Stimulated activated CD4-positive, alpha-beta T cell treated with anti-CD3 and anti-CD28 coated beads, Interleukin-4, amount 100 ng/mL, for 48 hours (primary cell): ENCODE measurements around the gene EGFL8.
"Not testable (repeated sequence)": the region's sequence is repeated elsewhere in the genome, so short reads cannot be mapped to it uniquely, and the experiment has no call there.

Experiments
- DNase-seq, 2 donors: peaks; one replicate each; pipeline ENCODE4 v3.0.0-alpha.2; 2020; ENCODE audit warnings: low read depth in 2 of 2

Gene EGFL8

DNA sequence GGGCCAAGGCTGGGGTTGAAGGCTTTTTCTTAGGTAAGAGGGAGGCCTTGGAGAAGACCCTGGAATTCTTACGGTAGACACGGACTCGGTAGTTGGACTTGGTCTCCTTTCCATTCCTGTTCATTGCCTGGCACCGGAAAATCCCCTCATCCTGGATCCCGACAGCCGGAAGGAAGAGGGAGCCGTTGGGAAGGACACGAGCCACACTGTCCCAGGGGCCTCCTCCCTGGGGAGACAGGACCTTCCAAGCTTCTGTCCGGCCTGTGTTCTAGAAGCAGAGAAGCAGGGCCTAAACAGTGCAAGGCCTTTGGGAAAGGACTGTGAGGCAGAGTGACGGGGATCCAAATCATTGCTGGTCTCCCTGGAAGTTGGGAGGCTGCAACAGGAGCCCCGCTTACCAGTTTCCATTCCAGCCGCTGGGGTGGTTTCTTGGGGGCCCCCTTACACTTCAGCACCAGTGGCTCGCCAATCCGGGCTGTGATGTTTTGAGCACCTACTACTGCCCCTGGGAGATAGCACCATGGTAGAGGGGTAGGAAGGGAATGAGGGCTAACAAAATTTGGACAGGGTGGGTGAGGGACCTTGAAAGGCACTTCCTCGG is 19.2 kb downstream of the EGFL8 start:
- no peak for DNase-seq

DNA sequence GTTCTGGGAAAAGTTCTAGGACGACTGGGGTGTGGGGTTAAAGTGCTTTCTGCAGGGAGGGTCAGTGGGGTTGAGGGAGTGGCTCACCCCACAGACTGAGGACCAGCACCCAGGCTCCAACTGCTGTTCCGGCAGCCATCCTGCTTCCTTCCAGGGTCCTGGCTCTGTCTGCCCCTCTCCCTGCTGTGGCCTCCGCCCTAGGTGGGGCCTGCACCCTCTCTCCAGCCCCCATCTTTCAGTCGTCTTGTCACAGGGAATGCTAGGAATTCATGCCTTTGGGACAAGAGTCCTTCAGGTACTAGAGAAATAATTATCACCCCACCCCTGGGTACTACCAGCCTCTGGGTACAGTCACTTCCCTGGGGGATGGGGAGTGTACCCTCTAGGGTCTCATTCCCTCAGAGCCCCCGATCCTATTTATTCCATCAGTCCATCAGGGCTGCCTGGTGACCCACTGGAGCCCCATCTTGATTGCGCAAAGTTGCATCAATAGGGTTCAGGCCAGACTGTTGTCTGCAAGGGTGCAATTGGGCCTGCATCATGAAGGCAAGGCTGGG is 19.8 kb downstream of the EGFL8 start, which contains the start of gene AGER:
AGER (minus strand) TSS at position 170 of the 557 bp plus-strand sequence; CDS start at position 139, 31 bp downstream.
- DNase-seq = no peak

DNA sequence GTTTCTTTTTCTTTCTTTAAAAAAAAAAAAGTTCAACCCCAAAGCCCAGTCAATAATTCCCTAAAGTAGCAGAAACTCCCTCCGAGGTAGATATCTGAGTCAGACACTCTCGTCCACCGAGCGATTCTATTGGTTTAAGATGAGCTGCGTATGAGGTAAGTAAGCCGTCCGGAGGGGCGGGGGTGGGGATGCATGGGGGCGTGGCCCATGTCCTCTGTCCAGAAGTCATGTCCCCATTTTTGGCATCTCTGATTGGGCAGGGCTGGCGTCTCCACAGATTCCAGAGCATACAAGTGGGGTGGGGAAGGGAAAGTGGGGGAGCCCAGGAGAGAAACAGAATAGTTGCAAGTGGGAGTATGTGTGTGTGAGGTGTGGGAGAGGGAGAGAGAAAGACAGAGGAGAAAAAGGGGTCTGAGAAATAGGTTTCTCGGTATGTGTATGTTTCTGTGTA is 21.3 kb downstream of the EGFL8 start:
- DNase-seq = peak; percentile 40 to 58

DNA sequence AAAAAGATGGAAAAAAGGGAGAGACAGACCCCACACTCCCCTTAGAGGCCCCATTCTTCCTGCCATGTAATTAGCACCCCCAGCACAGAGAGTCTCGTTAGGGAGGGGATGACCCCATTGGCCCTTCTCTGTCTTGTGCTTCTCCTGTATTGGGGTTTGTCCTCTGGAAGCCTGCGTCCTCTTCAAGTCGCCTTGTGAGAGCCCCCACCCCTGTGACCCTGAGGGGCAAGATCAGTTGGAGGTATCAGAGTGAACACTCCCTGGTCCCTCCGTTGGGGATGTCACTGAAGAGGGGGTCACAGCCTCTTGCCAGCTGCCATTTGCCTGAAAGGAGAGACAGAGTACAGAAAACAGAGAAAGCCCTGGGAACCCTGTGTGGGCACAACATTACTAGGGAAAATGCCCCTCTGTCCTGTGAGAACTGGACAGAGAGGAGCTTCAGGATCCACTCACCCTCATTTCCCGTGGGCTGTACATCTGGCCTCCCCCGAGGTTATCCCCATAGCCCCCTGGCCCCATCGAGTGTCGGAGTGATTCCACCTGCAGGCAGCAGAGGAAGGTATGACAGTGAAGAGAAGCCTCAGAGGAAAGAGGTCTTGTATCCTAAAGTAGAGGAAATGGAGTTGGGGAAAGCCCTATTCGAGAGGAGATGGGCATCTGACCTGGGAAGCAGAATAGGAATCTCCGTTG is 21.9 kb downstream of the EGFL8 start:
- DNase-seq = not testable (repeated sequence)

DNA sequence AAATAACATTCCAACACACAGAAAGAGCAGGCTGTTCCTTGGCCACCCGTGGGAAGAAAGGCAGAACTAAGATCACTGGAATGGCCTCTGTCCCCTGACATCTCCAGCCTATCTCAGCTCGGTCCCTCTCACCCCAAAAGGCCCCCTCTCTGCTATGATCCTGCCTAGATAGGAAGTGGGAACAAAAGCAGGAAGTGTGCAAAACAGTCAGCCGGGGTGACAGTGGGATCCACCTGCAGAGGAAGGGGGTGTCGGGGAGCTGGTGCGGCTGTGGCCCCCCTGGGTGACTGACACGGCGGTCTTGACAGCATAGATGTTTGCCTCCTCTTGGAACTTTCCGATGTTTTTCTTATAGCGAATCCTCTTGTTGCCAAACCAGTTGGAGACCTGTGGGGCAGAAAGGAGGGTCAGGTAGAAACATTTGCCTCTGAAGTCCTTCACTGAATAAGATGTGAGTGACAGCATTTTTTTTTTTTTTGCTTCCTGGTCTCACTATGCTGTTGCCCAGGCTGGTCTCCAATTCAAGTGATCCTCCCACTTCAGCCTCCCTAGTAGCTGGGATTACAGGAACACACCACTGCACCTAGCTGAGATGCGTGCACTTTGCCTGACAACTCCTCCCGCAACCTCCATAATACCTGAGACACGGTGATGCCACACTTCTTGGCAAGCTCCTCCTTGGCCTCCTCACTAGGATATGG is 22.8 kb downstream of the EGFL8 start:
- no peak for DNase-seq

DNA sequence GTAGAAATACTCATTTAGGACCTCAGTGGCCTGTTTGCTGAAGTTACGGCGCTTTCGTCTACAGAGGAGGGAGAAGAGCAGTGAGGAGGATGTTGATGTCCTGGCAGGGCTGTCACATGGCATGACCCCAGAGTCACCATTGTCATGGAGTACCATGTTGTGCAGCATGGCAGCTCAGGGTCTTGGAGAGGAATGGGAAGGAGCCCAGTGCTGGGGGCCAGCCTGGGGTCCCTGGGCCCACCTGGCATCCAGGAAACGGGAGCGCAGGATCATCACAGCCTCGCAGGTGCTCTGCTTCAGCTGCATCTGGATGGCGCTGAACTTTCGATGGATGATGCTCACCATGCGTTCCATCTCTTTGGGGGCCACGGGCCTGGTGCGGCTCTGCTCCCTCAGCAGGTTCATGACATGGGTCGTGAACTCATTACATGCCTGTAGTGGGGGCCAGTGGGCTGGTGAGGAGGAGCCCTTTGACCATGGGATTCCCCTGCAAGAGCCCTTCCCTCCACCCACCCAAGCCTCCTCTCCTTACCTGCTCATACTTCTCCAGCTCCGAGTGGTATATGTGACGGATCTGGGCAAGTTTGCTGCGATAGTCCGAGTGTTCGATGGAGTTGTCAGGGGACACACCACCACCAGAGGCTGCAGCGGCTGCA is 23.5 kb downstream of the EGFL8 start:
- DNase-seq = not testable (repeated sequence)

DNA sequence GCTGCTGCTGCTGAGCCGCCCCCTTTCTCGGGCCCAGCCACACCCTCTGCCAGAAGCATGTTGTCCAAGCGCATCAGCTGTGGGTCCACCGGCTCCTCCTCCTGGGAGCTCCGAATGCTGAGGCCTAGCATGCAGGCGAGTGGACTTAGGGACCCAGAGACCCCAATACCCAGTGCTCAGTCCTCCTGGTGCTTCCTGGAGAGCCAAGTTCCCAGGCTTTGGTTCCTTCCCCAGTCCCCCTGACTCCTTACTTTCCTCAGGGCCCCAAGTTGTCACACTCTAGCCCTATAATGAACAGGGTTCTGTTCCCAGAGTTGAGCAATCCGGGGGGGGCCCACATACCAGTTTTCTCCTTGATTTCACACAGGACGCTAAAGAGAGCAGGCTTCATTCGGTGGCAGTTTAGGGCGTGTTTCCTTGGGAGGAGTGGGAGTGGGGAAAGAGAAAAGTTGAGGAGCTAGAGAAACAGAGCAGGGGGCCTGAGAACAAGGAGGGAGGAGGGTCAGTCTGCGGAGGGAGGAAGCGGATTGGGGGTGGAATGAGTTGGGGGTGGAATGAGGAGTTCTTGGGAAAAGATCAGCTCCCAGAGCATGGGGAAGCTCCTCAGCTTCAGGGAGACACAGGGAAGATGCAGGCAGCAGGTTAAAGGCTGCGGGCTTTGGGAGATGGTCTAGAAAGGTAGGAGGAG is 24.1 kb downstream of the EGFL8 start:
- no peak for DNase-seq

DNA sequence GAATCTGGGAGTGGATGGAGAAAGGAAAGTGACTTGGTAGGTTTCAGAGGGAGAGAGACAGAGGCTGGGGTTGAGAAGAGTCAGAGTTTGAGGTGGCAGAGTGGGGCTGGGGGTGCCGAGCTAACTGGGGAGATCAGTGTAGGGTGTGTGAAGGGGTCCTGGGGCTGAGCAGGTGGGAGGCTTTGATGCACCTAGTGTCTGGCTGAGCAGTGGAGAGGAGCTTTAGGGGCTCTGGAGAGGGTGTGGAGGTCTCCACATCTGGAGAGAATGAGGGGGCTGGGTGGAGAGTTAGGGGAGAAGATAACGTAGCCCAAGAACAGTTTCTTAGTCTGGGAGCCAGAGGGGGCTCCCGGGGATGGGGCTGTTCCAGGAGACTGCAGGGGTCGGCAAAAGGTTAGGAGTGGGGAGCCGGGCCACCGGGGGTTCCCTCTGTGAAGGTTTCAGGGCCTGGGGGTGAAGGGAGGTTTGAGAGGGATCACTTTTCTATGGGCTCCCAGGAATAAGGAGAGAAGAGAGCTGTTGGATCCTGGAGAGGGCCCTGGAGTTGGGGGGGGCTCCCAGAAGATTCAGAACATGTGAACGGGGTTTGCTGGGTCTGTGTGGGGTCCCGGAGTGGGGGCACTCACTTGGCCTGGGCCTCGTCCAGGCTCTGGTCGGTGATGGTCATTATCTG is 24.8 kb downstream of the EGFL8 start:
- DNase-seq = no peak

DNA sequence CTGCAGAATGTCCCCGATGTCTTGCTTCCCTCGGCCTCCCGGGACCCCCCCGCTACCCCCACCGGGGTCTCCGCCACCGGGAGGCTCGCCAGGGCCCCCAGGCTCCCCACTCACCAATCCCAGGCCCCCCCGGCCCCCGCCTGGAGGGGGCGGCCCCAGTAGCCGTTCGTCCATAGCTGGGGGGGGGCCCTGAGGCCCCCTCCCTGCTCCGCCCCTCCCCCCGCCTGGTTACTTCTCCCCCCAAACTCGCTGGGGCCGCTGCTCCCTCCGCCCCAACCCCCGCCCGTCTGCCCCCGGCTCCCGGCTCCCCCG is 25.3 kb downstream of the EGFL8 start:
- DNase-seq = no peak

DNA sequence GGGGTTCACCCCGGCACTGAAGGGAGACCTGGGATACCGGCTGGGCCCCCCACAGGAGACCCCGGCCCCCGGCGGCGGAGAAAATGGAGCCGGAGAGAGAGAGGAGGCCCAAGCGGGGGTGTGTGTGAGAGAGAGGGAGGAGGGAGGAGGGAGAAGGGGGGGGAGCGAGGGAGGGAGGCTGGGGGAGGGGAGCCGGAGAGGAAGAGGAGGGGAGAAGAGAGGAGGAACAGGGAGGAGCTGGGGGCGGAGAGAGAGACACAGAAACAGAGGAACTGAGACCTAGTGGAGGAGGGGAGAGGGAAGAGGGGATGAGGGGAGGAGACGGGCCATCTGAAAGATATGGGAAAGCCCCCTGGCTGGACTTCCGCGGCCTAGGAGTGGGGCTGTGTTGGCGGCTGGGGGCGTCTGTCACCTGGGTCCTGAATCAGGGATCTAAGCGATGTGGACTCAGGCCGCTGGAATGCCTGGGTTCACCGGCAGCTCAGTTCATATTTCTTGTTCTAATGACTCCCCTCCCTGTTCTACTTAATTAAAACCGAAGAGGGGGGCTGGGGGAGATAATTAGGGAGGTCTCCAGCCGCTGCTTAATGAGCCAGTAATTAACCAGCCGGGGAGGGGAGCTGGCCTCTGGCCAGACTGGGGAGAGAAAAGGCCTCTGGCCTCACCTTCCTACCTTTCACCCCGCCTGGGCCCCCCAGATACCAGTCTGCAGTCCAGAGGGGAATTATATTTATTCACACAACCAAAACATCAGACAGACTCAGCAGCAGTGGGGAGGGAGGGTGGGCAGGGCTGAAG is 25.9 kb downstream of the EGFL8 start, which contains the start of gene PBX2:
PBX2 (minus strand) TSS at position 149 of the 798 bp plus-strand sequence. CDS start 287 bp downstream, outside the sequence.
- DNase-seq = peak; percentile 68 to 86

DNA sequence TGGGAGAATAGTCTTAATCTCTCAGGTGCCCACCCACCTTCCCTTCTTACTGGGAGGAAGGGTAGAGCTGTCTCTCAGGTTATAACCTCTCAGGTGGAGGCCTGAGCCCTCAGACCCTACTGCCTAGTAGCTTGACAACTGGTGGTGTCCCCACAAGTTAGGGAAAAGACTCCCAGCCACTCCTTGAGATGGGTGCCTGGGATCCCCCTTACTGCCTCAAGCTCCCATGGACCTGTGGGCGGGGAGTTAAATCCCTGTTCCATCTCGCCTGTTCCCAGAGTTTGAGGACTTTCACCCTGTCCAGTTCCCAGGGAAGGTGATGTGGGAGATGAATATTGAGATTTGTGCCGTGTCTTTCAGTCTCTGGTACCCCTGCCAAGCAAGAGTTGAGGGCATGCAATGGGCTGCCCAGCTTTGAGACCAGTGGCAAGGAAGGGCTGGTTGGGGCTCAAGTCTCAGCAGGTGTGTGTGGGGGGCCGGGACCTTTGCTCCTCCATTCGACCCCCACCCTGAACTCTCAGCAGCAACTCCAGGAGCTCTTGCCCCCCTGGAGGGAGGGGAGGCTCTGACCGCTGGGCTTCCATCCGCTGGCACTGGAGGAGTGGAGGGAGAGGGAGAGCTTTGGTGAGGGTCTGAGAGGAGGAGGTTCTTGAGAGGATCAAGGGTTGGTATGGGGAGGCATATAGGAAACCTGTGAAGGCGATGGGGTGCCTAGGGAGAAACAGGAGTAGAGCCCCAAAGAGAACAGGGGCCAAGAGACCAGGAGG is 26.7 kb downstream of the EGFL8 start:
- no peak for DNase-seq

DNA sequence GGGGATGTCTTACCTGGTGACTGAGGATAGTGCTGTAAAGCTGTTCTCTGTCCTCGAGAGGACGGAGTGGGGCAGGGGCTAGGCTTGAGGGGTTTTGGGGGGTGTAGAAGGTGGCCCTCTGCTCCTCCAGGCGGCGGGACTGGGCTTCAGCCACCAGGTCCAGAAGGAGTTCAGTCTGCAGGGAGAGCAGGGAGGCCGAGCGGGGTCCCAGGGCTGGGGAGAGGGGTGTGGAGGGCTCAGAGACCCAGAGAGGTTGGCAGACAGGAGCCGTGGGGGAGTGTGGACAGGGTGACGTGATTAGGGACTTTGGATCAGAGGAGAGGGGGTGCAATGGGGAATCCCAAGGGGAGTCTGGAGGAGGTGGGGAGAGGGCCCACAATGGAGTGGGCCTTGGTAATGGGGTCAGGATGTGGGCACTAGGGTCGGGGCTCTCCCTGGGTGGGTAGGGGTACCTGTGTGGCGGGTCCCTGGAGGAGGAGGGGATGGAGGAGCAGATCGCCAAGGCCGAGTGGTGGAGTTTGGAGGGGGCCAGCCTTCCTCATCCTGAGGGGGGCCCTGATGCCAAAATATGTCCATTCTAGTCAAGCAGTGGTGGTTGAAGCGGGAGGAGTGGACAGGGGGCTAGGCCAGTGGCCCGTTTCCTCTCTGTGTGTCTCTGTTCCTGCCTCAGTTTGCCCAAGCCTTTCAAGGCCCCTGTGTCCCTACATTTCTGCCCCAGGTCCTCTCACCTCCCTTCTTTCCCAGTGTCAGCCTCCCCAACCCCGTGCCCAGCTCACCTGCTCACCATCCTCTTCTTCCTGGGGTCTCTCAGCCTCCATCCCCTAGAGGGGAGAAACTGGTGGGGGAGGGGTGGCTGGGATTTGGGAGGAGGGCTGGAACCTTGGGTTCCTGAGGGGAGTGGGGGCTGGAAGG is 27.6 kb downstream of the EGFL8 start:
- no peak for DNase-seq

DNA sequence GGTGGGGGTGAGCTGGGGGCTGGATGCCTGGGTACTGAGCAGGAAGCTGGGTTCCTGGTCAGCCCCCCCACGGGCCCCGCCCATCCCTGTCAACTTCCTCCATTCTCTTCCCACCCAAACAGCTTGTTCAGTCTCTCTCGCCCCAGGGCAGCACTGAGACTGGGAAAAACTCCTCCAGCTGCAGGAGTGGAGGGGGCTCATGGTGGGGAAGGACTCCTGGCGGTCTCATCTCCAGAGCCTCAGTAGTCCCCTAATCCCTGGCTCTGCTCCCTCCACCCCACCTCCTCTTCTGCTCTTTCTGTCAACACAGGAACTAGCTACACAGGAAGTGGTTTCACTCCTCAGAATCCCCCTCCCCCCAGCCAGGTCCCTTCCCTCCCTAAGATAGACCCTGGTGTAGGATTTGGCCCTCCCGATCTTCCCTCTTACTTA is 28.2 kb downstream of the EGFL8 start, which contains the start of gene GPSM3:
GPSM3 (minus strand) TSS at position 36 of the 432 bp plus-strand sequence. CDS start 130 bp downstream, outside the sequence.
- peak in 1 of 2 donors; percentile 48 for DNase-seq

DNA sequence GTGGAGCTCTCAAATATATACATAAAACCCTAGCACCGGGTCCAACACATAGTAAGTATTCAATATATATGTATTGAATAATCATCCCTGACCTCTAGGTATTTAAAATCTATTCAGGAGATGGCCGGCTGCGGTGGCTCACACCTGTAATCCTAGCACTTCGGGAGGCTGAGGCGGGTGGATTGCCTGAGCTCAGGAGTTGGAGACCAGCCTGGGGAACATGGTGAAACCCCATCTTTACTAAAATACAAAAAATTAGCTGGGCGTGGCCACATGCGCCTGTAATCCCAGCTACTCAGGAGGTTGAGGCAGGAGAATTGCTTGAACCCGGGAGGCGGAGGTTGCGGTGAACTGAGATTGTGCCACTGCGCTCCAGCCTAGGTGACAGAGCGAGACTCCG is 28.7 kb downstream of the EGFL8 start:
- DNase-seq = not testable (repeated sequence)

DNA sequence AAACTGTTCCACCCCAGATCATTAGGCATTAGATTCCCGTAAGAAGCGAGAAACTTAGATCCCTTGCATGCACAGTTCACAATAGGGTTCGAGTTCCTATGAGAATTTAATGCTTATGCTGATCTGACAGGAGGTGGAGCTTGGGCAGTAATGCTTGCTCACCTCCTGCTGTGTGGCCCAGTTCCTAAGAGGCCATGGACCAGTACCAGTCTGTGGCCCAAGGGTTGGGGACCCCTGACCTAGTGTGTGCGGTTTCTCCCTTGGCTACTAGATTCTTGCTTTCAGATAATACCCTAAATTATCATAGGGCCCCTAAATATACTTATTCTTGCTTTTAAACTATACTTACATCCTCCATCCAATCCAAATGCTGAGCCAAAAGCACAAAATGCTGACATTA is 30.0 kb downstream of the EGFL8 start:
- no peak for DNase-seq

DNA sequence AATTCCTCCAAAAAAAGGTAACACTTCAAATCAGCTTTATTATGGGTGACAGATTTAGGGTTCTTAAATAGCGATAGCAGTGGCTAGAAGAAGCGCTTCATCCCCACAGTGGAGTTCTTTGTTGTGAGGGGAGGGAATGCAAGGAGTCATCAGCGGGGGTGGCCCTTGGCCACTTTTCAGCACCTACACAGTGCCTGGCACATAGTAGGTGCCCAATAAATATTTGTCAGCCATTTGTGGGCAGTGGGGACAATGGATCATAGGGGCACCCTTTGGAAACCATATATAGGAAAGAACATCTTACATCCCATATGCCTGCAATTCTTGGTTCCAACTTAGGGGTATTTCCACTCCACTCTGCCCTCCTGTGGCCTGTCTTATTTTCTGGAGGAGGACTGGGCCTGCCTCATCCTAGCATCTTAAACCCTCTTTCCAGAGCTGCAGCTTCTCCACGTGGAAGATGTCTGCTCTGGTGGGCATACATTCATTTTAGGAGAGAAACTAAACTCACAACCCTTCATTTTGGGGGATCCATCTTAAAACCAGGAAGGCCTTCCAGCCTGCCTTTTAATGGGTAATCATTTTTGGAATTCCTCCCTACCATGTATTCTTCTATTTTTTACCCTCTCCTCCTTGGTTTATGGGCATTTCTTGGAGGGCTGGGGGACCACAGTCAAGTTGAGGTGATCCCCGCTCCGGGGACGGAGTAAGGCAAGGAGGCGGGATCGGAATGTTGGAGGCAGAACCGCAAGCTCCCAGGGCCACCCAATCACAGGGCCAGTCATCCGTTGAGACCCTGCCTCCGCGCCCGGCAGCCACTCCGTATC is 30.6 kb downstream of the EGFL8 start:
- no peak for DNase-seq

DNA sequence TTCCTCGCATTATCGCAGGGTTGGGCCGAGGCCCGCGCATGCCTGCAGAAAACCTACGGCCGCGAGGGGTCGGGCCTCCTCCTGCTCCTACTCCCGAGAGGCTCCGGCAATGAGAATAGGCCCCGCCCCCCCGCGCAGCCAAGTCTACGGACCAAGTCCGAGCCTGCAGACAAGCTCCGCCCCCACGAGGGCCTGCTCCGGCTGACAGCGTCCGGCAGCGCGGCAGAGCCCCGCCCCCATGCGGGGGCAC is 31.2 kb downstream of the EGFL8 start:
- DNase-seq = peak; percentile 100
